ENCODE measurements around the gene LYZL4. TPM values are rescaled to one million over a fixed set of nuclear protein-coding genes. Genes with fewer than 3 reads are reported as not detected.

Gene LYZL4
- total and polyA plus RNA-seq, 2 of the 13 experiments (the other 11 are each of a cell fraction or from before 2014, with no cell fraction given), result not detected

GRCh38 chr3:42351207-42351606 lies 59.2 kb downstream of the LYZL4 start (continued):
- no peak for TF ChIP-seq SNAPC5 (CRISPR knock-in tag; IDR thresholded peaks at IDR 0.05; ENCODE audit: borderline replicate concordance)
- no peak for TF ChIP-seq HMGXB3 (CRISPR knock-in tag; IDR thresholded peaks at IDR 0.05; ENCODE audit: borderline replicate concordance)
- no peak for TF ChIP-seq YEATS2 (CRISPR knock-in tag; IDR thresholded peaks at IDR 0.05; ENCODE audit: borderline replicate concordance)

- intact Hi-C loops (cut with micrococcal nuclease; ENCODE audit: unreplicated experiment) (no loop called here), in situ Hi-C loops (cut with HindIII; ENCODE audit: extremely low pct_ligation_motif_present, low pct_unique_long_range_greater_than_20kb) (no loop called here)
- ChIA-PET CTCF (ENCODE audit: low intra/inter-chr PET ratio, low total read pairs) (no interaction called here), POLR2A (no interaction called here)
- no peak overlapping the region for H3K4me2 ChIP-seq (ENCODE audit: low read depth, low read length)
- no peak overlapping the region for H3K27ac ChIP-seq (ENCODE audit: extremely low read length, insufficient read depth, low read length)
- FAIRE-seq, result no peak
- BruUV-seq (replicated peaks), result no TSS peak
- H3K4me3 ChIP-seq (replicated peaks in 1 of 3; ENCODE audit: insufficient read depth in 1 of 3, low read depth in 2 of 3, low read length in 3 of 3), result no peak overlapping the region
- H2AFZ ChIP-seq (ENCODE audit: low read length), result no peak overlapping the region
- no peak overlapping the region for H3K9ac ChIP-seq (ENCODE audit: insufficient read depth, low read depth, low read length)
- H3K79me2 ChIP-seq (ENCODE audit: insufficient read depth, low read length), result no peaks in the 10 kb centered on the region
- H3K36me3 ChIP-seq (replicated peaks in 1 of 2; ENCODE audit: control insufficient read depth in 1 of 2, insufficient read depth in 2 of 2, low read length in 2 of 2), result no peaks in the 10 kb centered on the region
- 44% methylated on average over 7 of the region's 7 CpGs for WGBS (ENCODE audit: low lambda C conversion rate)
- no peaks in the 10 kb centered on the region for H3K9me3 ChIP-seq (ENCODE audit: low read length)
- no peaks in the 10 kb centered on the region for H4K20me1 ChIP-seq (ENCODE audit: insufficient read depth, low read length)
- ATAC-seq, result no peak
- peaks cover 0 to 12% of the 10 kb centered on the region in 2 experiments; a peak in 2 of 5 replicates for H3K27me3 ChIP-seq (ENCODE audit: control insufficient read depth in 1 of 2, insufficient read depth in 2 of 2, low read length in 2 of 2)
- no peaks in the 10 kb centered on the region for H3K4me1 ChIP-seq (ENCODE audit: insufficient read depth, low read length)
- no peak for DNase-seq (ENCODE audit: low spot score)
- TF ChIP-seq TEAD2 (CRISPR knock-in tag; IDR thresholded peaks at IDR 0.05) (no peak), KIAA2018 (CRISPR knock-in tag; IDR thresholded peaks at IDR 0.05; ENCODE audit: borderline replicate concordance) (no peak), DPF2 (CRISPR knock-in tag; IDR thresholded peaks at IDR 0.05; ENCODE audit: borderline replicate concordance, low read depth) (no peak), ZNF788 (CRISPR knock-in tag; IDR thresholded peaks at IDR 0.05; ENCODE audit: borderline replicate concordance) (no peak), HOXA5 (CRISPR knock-in tag; IDR thresholded peaks at IDR 0.05) (no peak), ZNF326 (CRISPR knock-in tag; IDR thresholded peaks at IDR 0.05; ENCODE audit: borderline replicate concordance) (no peak)
These were observed 60.4 kb downstream of the LYZL4 start for GRCh38 chr3:42349765-42350594.

Measured in HepG2 (cell line).